H7 (cell line): Measurements from ENCODE around the gene CCDC88C. TPM values are rescaled to one million over a fixed set of nuclear protein-coding genes. Genes with fewer than 3 reads are reported as not detected.

Experiments used
- DNase-seq: peaks from one replicate; pipeline ENCODE4 v3.0.0; 2012
- H3K27me3 ChIP-seq: 2 replicates; pipeline ENCODE4 v1.6.0; 2011; ENCODE audit warnings: mild to moderate bottlenecking, low read length; ENCODE audit not compliant: control insufficient read depth, insufficient read depth
- H3K36me3 ChIP-seq: replicated peaks from 2 replicates; pipeline ENCODE4 v1.5.1; 2011; ENCODE audit warnings: low read length; ENCODE audit not compliant: control insufficient read depth, insufficient read depth
- H3K4me3 ChIP-seq: 2 replicates; pipeline ENCODE4 v1.5.1; 2011; ENCODE audit warnings: low read depth, mild to moderate bottlenecking, control low read depth, low read length, moderate library complexity; ENCODE audit not compliant: insufficient read depth
- total RNA-seq: library from RNA; depleted of rRNA; stranded (reverse); fragments of >200 nt; shearing (Covaris generic); gene quantifications from 2 replicates; pipeline ENCODE4 v1.2.3, GENCODE V29; 2014

CCDC88C gene
- total RNA-seq, 1 experiment from 2014 or later: 25.2 TPM

- Histone ChIP-seq H3K4me3 (no peak overlapping the region), H3K27me3 (no peaks in the 10 kb centered on the region), H3K36me3 (no peaks in the 10 kb centered on the region)
- no peak for DNase-seq
Observed at GRCh38 chr14:91349481-91350074, 68.0 kb downstream of the CCDC88C start.

GRCh38 chr14:91348845-91349465 lies 68.7 kb downstream of the CCDC88C start:
- Histone ChIP-seq H3K36me3 (no peaks in the 10 kb centered on the region), H3K27me3 (no peaks in the 10 kb centered on the region), H3K4me3 (no peak overlapping the region)
- DNase-seq: no peak

- no peaks in the 10 kb centered on the region for H3K27me3 ChIP-seq
- H3K36me3 ChIP-seq: no peaks in the 10 kb centered on the region
- no peak overlapping the region for H3K4me3 ChIP-seq
- no peak for DNase-seq
Observed at GRCh38 chr14:91346838-91347173, 70.8 kb downstream of the CCDC88C start.

- Histone ChIP-seq H3K4me3 (no peak overlapping the region), H3K36me3 (no peaks in the 10 kb centered on the region; the same call in 1 of the 2 replicates), H3K27me3 (no peaks in the 10 kb centered on the region)
- DNase-seq: no peak
Observed at GRCh38 chr14:91344096-91344495, 73.5 kb downstream of the CCDC88C start.

GRCh38 chr14:91343051-91343450 lies 74.6 kb downstream of the CCDC88C start:
- no peak overlapping the region for H3K4me3 ChIP-seq
- no peak for DNase-seq

GRCh38 chr14:91342206-91342760 lies 75.3 kb downstream of the CCDC88C start:
- DNase-seq: no peak
- Histone ChIP-seq H3K4me3 (no peak overlapping the region), H3K27me3 (no peaks in the 10 kb centered on the region), H3K36me3 (peaks cover 4% of the 10 kb centered on the region)

More at GRCh38 chr14:91343051-91343450, 74.6 kb downstream of the CCDC88C start:
- no peaks in the 10 kb centered on the region for H3K27me3 ChIP-seq
- H3K36me3 ChIP-seq: peaks cover 4% of the 10 kb centered on the region

GRCh38 chr14:91341751-91342154 lies 75.9 kb downstream of the CCDC88C start:
- H3K36me3 ChIP-seq: peaks cover 4% of the 10 kb centered on the region
- H3K27me3 ChIP-seq: no peaks in the 10 kb centered on the region
- DNase-seq: no peak
- no peak overlapping the region for H3K4me3 ChIP-seq

GRCh38 chr14:91341334-91341733 lies 76.3 kb downstream of the CCDC88C start:
- H3K4me3 ChIP-seq: no peak overlapping the region
- DNase-seq: no peak
- H3K27me3 ChIP-seq: no peaks in the 10 kb centered on the region
- peaks cover 4% of the 10 kb centered on the region for H3K36me3 ChIP-seq

- Histone ChIP-seq H3K4me3 (no peak overlapping the region), H3K27me3 (no peaks in the 10 kb centered on the region), H3K36me3 (peaks cover 7% of the 10 kb centered on the region)
- no peak for DNase-seq
Observed at GRCh38 chr14:91339671-91340369, 77.8 kb downstream of the CCDC88C start.

GRCh38 chr14:91339076-91339475 lies 78.5 kb downstream of the CCDC88C start:
- Histone ChIP-seq H3K4me3 (no peak overlapping the region), H3K27me3 (no peaks in the 10 kb centered on the region), H3K36me3 (peaks cover 7% of the 10 kb centered on the region)
- DNase-seq: no peak

- H3K4me3 ChIP-seq: no peak overlapping the region
- H3K27me3 ChIP-seq: no peaks in the 10 kb centered on the region
- peaks cover 7% of the 10 kb centered on the region for H3K36me3 ChIP-seq
- no peak for DNase-seq
Observed at GRCh38 chr14:91338379-91338778, 79.2 kb downstream of the CCDC88C start.

- Histone ChIP-seq H3K36me3 (peaks cover 7% of the 10 kb centered on the region), H3K27me3 (no peaks in the 10 kb centered on the region), H3K4me3 (no peak overlapping the region)
- DNase-seq: no peak
Observed at GRCh38 chr14:91337699-91338335, 79.8 kb downstream of the CCDC88C start.

GRCh38 chr14:91336093-91336450 lies 81.5 kb downstream of the CCDC88C start:
- peaks cover 7% of the 10 kb centered on the region for H3K36me3 ChIP-seq
- no peaks in the 10 kb centered on the region for H3K27me3 ChIP-seq
- DNase-seq: no peak
- H3K4me3 ChIP-seq: no peak overlapping the region

- peaks cover 7% of the 10 kb centered on the region for H3K36me3 ChIP-seq
- H3K4me3 ChIP-seq: no peak overlapping the region
- no peak for DNase-seq
- H3K27me3 ChIP-seq: no peaks in the 10 kb centered on the region
Observed at GRCh38 chr14:91335191-91336092, 82.2 kb downstream of the CCDC88C start.
